OCI-M1 (cell line): ENCODE data around the gene TRPM1.

Source experiments
- DNase-seq: peaks from one replicate; lab custom pipeline; 2025; lab: John Stamatoyannopoulos, UW

The TRPM1 gene

DNA sequence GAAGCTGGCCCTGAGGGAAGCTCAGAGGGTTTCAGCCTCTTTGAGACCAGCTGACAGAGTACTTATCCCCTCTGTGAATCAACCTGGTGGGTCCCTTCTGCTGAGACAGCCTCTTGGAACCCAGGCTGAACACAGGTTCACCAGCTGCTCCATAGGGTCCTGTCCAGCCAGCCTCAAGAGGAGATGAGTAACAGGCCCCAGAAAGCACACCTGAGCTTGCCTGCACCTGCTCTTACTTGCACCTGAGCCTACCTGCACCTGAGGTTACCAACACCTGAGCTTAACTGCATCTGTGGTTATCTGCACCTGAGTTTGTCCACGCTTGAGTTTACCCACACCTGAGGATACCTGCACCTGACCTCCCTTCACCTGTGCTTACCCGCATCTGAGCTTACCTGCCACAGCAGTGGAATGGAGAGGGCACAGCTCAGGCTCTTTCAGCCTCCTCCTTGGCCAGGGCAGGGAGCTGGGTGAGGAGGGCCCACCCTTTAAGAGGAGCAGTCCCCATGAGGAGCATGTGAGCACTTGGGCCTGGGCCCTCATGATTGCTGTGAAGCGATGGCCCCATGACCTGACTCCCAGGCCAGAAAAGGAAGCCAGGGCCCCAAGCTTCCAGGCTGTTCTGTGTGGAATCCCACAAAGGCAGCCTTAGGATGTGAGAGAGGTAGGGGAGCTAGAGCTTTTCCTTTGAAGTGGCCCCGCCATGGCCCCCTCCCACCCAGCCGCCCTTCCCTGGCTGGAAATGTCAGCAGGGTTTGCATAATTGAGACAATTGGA, at the start of gene TRPM1:
TSS of gene TRPM1 (minus strand) at position 464 of the 777 bp plus-strand sequence. CDS start 20,370 bp downstream, outside the sequence.
- DNase-seq, result no peak

DNA sequence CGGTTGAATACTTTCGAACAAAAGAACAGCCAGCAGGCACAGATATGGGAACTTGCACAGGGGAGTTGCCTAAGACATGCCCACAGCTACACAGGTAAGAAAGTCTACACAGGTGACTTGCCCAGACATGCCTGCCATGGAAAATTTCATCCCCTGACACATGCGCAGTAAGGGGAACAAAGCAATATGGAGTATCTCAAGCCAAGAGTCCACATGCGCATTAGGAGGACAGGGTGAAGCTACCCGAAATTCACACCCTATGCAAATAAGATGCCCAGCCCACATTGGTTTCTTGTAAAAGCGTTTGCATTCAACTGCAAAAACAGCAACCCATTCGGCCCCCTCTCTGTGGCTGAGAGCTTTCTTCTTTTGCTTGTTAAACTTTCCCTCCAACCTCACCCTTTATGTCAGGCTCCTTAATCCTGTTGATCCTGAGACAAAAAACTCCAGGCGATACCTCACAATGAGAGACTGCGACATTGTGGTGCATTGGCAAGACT, 49.3 kb upstream of the TRPM1 start:
- no peak for DNase-seq

DNA sequence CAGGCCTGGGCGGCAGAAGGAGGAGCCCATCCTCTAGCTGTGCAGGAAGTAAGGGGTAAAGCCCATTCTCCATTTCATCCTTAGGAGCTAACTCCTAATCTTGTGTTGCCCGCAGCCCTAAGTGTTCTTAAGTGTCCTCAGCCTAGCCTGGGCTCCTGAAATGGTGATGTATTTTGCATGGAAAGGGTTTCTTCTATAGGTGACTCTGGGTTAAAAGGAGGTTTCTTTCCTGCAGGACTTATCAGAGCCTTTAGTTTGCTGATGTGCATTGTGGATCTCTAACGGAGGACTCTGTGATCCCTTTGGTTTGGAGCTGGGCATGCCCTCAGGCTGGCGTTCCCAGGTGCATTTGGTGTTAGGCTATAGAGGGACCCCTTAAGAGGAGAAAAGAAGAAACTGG, 48.5 kb upstream of the TRPM1 start:
- no peak for DNase-seq

DNA sequence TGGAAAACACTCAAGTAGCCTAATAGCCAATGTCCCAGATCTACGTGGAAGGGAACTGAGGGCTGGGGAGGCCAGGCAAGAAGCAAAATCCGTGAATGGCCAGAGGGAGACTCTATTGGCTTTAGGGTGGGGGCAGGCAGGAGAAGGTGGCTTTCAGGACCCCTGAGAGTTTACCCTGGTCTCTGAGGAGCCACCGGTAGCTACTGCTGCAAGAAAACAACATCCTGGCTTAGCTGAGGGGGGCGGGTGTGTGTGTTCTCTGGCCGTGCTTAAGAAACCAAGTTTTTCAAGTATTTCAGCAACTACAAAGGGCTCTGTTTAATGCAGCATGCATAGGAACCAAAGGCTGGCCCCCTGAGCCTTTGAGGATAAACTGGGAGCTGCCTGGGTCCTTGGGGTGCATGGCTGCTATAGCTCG, 47.6 kb upstream of the TRPM1 start:
- DNase-seq, result no peak

DNA sequence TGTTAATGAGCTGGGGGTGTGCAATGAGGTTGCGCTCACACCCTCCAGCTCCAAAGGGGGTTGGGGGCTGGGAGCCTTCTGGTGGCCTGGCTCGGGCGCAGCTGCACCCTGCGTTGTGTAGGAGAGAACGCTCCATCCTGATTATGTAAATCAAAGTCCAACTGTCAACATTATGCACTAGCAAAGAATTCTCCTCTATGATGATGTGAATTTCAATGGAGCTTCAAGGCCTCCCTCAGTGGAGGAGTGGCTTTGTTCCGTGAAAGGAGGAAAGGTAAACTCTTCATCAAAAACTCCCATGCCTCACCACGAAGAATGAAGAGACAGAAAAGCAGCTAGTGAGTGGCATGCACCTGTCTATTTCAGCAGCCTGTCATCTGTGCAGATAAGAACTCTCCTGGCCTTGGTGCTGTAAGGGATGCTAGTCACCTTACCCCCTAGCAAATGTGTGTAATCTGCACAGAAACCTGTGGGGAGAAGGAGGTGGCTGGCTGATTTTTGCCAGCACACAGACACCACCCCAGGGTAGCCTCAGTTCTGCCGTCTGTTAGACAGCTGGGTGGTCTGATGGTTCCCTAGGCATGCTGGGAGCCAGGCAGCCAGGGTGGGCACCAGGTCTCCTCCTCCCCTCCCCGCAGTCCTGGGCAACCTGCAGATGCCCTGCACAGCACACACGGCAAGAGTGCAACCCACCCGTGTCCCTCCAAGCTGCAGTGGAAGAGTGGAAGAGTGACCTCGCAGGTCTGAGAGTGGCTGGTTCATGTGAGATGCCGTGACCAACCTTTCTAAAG, 47.0 kb upstream of the TRPM1 start:
- no peak for DNase-seq

DNA sequence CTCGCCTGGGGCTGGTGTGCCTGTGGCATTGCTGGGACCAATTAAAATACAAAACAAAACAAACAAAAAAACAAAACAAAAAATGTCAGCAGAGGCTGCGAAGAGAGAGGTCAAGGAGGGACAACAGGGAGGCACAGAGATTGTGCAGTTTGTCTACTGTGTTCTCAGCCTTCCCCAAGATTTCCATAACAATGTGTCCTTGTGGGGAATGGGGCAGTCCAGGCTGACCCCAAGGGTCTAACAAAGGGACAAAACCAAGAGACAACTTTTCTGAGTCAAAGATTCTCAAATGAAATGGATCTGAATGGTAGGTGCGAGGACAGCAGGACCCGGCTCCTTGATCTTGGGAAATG, 46.4 kb upstream of the TRPM1 start:
- no peak for DNase-seq

DNA sequence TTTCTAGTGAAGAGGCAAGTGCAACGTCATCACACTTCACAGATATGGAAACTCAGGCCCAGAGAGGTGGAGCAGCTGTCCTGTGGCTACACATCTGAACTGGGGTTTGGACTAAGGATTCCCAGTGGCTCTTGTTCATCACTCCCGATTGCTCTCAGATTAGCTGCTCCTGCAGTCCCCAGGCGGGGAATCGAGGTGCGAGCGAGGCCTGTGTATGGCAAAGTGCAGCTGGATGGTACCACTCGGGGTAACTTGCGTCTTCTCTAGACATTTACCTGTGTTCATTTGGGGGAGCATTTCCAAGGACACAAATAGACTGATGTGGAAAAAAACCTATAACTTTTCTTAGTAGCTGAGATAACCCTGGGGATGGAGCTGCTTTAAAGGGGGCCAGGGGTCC, 45.9 kb upstream of the TRPM1 start:
- DNase-seq, result no peak

DNA sequence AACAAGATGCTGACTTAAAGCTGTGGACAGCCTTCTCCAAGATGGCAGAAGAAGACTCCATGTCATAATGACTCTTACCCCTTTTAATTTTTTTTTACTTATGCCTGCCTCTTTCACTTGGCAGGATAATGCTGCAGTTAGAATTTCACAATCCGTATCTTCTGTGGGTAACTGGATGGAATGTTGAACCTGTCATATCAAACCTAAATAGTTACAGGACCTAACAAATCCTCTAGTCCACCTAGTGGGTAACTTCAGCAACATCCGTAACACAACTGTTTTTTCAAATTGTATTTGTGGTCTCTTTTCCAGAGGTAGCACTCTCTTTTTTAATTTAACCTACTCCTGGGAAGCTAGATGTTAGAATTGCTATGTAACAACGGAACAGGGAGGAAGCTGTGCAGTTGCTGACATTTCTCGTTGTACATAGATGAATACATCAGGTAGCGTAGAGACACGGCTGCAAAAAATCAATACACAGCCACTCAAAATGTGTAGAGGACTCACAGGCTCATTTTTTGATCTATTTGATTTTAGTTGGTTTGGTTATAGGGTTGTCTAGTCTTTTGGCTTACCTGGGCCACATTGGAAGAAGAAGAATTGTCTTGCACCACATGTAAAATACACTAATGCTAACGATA, 43.9 kb upstream of the TRPM1 start:
- DNase-seq, result peak; percentile 12

DNA sequence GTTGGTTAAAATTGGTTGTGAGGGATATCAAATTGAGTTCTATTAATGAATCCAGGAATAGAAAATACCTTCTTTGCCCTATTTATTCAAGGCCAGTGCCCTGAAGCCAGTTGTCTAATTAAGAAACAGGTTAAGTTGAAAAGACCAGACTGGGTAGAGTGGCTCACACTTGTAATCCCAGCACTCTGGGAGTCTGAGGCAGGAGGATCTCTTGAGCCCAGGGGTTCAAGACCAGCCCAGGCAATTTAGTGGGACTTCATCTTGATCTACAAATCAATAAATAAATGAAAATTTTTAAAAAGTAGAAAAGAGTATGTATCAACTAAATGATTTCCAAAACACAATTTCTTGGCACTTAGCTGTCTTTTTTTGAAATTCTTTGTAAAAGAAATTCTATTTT, 40.3 kb upstream of the TRPM1 start:
- no peak for DNase-seq

DNA sequence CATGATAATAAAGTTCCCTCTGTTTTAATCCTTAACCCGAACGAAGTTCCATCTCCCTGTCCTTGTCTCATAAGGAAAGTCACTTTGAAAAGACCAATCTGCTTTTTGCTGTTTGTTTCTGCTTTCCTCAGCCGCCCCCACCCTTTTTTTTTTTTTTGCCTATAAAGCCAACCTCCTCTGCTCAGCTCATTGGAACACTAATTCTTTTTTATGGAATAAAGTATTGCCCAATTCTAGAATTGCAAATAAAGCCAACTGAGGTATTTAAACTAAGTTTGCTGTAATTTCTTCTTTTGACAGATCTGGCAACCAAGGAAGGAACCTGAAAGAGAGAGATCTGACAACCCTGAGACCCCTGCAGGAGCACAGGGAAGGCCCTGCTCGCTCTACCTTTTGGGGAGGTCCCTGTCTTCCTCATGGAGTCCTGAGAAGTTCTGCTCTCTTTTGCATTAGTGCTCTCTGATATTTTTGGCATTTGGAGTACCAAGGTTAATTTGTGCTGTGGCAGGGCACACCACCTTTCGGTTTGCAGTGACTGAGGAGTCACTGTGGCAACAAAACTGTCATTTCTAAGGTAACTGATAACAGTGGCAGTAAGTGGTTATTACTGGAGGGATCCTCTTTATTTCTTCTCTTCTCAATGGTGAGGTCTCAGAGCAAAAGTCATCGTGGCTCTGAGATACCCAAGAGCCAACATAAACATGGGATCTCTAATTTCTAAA, 35.2 kb upstream of the TRPM1 start:
- no peak for DNase-seq

DNA sequence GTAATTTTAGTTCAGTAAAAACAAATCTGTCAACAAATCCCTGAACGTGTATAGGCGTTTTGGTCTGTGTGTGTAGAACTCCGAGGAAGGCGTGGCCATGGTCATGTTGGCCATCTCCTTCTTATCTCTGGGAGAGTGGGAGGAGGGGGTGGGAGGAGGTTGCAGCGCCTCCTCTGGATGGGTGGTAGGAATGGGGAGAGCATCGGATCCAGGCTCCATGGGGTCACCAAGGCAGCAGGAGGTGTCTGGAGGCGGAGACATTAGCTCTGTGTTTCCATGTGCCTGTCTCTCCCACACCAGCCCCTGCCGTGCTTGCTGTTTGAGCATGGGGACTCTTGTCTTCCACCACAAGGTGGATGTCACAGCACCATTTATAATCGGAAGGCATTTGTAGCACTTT, 34.5 kb upstream of the TRPM1 start:
- no peak for DNase-seq

DNA sequence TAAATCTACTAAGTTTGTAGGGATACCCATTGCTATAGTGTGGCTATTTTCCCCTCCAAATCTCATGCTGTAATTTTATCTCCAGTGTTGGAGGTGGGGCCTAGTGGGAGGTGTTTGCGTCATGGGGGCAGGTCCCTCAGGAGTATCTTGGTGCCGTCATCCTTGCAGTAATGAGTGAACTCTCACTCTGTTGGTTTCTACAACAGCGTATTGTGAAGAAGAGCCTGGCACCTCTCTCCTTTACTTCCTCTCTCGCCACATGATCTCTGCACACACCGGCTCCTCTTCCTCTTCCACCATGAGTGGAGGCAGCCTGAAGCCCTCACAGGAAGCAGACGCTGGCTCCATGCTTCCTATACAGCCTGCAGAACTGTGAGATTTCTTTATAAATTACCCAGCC, 34.0 kb upstream of the TRPM1 start:
- DNase-seq, result no peak

DNA sequence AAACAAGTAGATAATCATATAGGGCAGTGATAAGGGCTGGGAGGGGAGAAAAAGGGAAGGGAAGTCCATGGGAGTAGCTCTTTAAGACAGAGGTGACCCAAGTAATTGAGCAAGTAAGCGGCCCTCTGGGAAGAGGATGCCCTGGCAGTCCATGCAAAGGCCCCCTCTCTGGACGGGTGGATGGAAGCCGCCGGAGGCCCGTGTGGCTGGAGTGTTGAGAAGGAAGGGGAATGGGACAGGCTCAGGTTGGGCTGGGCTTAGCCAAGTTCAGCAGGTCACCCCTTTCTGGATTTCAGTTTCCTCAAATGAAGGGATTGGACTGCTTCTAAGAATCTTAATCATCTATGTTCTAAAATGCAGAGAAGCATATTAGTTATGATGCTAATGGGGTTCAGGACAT, 32.4 kb upstream of the TRPM1 start:
- DNase-seq, result no peak

DNA sequence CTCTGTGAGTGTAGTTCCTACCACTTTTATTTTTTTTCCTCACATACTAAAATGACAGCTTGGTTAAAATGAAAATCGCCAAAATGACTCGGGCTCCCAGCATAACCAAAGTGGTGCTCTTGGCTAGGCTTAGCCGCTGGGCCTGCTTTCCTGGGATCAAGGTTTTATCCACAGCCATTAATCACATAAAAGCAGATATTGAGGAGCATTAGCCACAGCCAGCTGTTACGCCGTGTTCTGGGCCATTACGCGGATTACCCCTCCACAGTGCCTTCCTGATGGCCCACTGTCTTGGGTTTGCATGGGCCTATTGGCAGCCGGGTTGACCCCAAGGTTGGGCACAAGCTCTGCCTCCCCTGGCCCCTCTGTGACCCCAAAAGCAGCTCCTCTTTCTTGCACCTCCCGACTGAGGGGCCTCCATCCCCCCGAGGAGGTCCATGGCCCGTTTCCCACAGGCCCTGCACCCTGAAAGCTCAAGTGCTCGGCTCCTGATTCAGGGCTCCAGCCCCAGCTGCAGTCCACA, 30.4 kb upstream of the TRPM1 start:
- no peak for DNase-seq

DNA sequence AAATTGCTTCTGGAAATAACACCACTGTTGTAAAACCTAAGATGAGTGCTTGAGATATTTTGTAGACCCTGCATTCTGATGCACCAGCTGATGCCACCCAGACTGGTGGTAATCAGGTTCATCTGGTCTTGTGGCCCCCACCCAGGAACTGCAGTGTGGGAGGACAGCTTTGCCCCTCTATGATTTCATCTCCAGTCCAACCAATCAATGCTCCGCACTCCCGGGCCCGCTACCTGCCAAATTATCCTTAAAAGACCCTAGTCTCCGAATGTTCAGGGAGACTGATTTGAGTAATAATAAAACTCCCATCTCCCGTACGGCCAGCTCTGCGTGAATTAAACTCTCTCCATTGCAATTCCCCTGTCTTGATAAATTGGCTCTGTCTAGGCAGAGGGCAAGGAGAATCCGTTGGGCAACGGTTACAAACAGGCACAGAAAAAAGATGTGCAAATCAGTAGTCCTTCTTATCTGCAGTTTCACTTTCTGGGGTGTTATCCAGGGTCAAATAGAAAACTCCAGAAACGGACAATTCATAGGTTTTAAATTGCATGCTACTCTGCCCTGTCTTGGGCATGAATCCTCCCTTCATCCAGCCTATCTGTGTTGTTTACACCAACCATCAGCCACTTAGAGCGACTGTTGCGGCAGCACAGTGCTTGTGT, 29.2 kb upstream of the TRPM1 start:
- peak; percentile 11 for DNase-seq

DNA sequence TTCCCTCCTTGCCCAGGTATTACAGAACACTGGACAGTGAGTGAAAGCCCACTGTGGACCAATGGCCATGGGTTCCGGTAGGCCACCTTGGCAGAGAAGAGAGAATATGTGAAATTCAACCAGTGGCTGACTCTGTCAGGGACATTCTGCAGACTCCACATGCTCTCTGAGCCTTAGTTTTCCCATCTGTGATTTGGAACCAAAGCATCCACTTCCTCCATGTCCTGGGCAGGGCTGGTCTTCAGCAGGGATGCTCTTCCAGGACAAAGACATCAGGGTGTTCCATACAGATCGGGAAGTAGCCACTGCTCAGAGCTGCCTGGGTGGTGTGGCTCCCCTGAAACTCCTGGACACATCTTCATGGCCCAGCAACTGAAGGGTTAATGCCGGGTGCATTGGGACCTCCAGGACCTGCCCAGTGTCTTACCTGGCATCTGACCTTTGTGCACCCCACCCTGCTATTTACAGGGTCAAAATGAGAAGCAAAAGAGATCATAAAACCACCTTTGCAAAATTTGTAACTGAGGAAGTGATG, 28.3 kb upstream of the TRPM1 start:
- DNase-seq, result no peak

DNA sequence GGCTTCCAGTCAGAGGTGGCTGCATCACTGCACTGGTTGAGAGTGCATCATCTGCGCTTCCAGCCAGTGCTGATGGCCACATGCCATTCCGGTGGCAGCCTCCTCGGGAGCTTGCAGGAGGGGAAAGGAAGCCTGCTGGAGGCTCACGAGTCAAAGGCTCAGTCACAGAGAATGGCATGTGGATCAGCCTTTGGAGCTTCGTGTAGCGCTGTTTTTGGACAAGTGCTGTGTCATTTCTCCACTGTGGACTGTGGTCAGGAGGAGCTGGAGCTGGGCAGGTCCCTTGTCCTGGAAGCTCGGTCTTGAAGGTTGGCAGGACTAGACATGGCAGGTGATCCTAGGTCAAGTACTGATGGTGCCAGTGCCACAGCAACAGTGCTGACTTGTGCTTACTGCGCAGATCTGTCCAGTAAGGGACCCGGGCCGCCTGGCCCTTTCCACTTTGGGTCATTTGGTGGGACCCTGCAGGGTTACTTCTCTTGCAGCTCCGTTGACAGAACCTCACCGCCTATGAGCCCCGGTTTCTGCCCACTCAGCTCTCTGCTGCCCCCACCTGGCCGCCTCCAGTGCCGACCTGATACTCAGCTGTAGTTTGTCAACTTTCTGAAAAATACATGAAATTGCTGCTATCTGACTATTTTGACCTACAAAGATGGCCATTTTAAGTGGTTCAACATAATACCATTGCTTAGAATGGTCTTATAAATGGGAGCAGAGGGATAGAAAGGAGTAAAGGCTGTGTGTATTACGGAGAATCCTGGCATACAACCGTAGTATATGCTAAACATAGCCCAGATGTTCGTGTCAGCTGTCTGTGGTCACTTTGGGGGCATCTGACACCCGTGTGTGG, 27.6 kb upstream of the TRPM1 start:
- peak; percentile 76 for DNase-seq

DNA sequence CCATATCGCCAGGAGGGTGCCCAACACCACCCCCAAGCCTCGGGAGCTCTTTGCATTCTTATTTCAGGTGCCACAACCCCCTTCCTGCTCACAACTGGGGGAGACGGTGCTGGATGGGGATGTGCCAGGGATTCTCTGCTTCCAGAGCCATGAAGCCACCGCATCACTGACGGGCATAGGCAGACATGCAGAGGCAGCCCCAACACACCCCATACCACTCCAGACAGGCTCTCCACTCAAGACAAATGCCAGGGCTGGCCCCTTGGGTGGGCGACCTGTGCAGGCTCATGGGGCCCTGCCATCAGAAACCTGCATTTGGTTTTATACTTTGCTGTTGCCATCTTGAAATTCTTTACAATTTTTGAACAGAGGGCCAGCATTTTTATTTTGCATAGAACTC, 27.0 kb upstream of the TRPM1 start:
- no peak for DNase-seq

DNA sequence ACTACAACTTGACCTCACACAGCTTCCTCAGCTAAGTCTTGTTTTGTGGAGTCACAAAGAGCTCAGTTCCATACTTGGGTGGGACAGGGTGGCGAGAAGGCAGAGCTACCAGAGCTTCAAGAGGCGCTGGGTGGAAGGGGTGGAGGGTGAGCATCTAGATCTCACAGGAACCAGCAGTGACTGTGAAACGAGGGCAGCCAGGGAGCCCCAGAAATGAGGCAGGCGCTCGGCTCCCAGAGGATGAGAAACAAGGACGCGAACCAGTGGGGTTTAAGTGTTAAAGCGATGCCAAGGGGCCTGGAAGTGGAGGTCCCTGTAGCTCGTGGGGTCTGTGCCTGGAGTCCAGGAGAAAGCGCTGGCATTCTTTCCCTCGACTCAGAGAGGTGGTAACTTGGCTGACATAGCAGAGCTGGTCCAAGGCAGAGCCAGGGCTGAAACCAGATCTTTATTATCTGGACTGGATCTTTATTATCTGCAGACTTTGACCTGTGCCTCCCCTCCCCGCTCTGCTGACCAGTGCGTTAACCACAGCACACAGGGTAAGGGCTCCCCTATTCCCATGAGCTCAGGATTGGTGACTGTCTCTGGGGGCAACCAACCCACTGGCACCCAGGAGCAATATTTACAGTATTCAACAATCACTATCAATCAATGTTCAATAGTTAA, 26.2 kb upstream of the TRPM1 start:
- DNase-seq, result no peak

DNA sequence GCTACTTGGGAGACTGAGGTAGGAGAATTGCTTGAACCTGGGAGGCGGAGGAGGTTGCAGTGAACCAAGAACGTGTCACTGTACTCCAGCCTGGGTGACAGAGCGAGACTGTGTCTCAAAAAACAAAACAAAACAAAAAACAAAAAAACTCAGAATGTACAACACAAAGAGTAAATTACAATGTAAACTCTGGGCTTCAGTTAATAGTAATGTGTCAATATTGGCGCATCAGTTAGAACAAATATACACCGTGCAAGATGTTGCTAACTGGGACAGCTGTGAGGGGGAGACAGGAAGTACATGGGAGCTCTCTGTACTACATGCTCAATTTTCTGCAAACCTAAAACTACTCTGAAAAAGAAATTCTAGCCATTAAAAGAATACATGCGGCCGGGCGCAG, 23.5 kb upstream of the TRPM1 start:
- DNase-seq, result no peak
